Measurements from ENCODE around the gene CRTAC1.
"Not testable (repeated sequence)": the region's sequence is repeated elsewhere in the genome, so short reads cannot be mapped to it uniquely, and the experiment has no call there.

The CRTAC1 gene

GRCh38 chr10:97842656-97843280 is 187.7 kb downstream of the CRTAC1 start:
- DNase-seq (ENCODE audit: low read depth in 2 of 2), result no peak

GRCh38 chr10:97842114-97842513 is 188.3 kb downstream of the CRTAC1 start:
- DNase-seq (ENCODE audit: low read depth in 2 of 2), result not testable (repeated sequence)

- not testable (repeated sequence) for DNase-seq (ENCODE audit: low read depth in 2 of 2)
Measured at GRCh38 chr10:97841166-97841565, 189.3 kb downstream of the CRTAC1 start.

GRCh38 chr10:97838091-97838490 is 192.3 kb downstream of the CRTAC1 start:
- DNase-seq (ENCODE audit: low read depth in 2 of 2), result no peak

- DNase-seq (ENCODE audit: low read depth in 2 of 2), result no peak
Measured at GRCh38 chr10:97836446-97836845, 194.0 kb downstream of the CRTAC1 start.

- DNase-seq (ENCODE audit: low read depth in 2 of 2), result no peak
Measured at GRCh38 chr10:97831259-97831658, 199.2 kb downstream of the CRTAC1 start.

- no peak for DNase-seq (ENCODE audit: low read depth in 2 of 2)
Measured at GRCh38 chr10:97830064-97830463, 200.4 kb downstream of the CRTAC1 start.

GRCh38 chr10:97828721-97829120 is 201.7 kb downstream of the CRTAC1 start:
- no peak for DNase-seq (ENCODE audit: low read depth in 2 of 2)

- DNase-seq (ENCODE audit: low read depth in 2 of 2), result no peak
Measured at GRCh38 chr10:97827702-97828291, 202.6 kb downstream of the CRTAC1 start.

GRCh38 chr10:97826892-97827291 is 203.5 kb downstream of the CRTAC1 start:
- no peak for DNase-seq (ENCODE audit: low read depth in 2 of 2)

- no peak for DNase-seq (ENCODE audit: low read depth in 2 of 2)
Measured at GRCh38 chr10:97825020-97825760, 205.2 kb downstream of the CRTAC1 start.

- no peak for DNase-seq (ENCODE audit: low read depth in 2 of 2)
Measured at GRCh38 chr10:97823734-97824133, 206.7 kb downstream of the CRTAC1 start.

- no peak for DNase-seq (ENCODE audit: low read depth in 2 of 2)
Measured at GRCh38 chr10:97822261-97822687, 208.1 kb downstream of the CRTAC1 start.

GRCh38 chr10:97821308-97822038 is 208.9 kb downstream of the CRTAC1 start:
- no peak for DNase-seq (ENCODE audit: low read depth in 2 of 2)

- no peak for DNase-seq (ENCODE audit: low read depth in 2 of 2)
Measured at GRCh38 chr10:97820096-97820704, 210.2 kb downstream of the CRTAC1 start.

- no peak for DNase-seq (ENCODE audit: low read depth in 2 of 2)
Measured at GRCh38 chr10:97818572-97818971, 211.8 kb downstream of the CRTAC1 start.

- no peak for DNase-seq (ENCODE audit: low read depth in 2 of 2)
Measured at GRCh38 chr10:97816609-97817008, 213.8 kb downstream of the CRTAC1 start.

Measured in stimulated activated CD8-positive, alpha-beta memory T cell treated with anti-CD3 and anti-CD28 coated beads, Interleukin-2, amount 100 ng/mL, for 48 hours (primary cell).